ENCODE measurements around the gene GSDMA. TPM values are rescaled to one million over a fixed set of nuclear protein-coding genes. Genes with fewer than 3 reads are reported as not detected.

Gene GSDMA
- total RNA-seq, 1 donor from 2014 or later = not detected

DNA sequence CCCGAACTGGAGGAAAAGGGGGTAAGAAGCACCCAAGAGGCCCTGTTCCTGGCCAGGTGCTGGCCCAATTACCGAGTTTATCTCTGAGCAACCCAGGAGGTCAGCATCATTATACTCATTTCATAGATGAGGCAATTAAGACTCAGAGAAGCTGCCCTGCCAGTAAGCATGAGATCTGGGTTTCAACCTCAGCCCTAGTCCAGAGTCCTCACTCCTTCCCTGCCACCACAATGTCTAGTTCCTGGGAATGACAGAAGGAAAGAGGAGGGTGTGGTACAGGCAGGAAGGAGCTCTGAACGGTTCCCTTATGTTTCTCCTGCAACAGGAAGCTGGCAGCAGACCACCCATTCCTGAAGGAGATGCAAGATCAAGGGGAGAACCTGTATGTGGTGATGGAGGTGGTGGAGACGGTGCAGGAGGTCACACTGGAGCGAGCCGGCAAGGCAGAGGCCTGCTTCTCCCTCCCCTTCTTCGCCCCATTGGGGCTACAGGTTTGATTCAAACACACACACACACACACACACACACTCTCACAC, 7.4 kb downstream of the GSDMA start:
- no peak for TF ChIP-seq CTCF (IDR thresholded peaks at IDR 0.05; ENCODE audit: insufficient read depth, low read length, poor library complexity, severe bottlenecking)
- H3K4me3 ChIP-seq (ENCODE audit: low read depth, low read length) = no peak overlapping the region
- peaks cover 4% of the 10 kb centered on the region for H3K27me3 ChIP-seq (ENCODE audit: control insufficient read depth, insufficient read depth, low read length)
- H3K36me3 ChIP-seq (ENCODE audit: control insufficient read depth, insufficient read depth, low read length) = no peaks in the 10 kb centered on the region
- no peak for DNase-seq (ENCODE audit: low read depth)

GRCh38 chr17:39971076-39971603, 8.3 kb downstream of the GSDMA start:
- Histone ChIP-seq H3K27me3 (ENCODE audit: control insufficient read depth, insufficient read depth, low read length) (peaks cover 4% of the 10 kb centered on the region), H3K4me3 (ENCODE audit: low read depth, low read length) (no peak overlapping the region), H3K36me3 (ENCODE audit: control insufficient read depth, insufficient read depth, low read length) (no peaks in the 10 kb centered on the region)
- DNase-seq (ENCODE audit: low read depth) = no peak
- no peak for TF ChIP-seq CTCF (IDR thresholded peaks at IDR 0.05; ENCODE audit: insufficient read depth, low read length, poor library complexity, severe bottlenecking)

DNA sequence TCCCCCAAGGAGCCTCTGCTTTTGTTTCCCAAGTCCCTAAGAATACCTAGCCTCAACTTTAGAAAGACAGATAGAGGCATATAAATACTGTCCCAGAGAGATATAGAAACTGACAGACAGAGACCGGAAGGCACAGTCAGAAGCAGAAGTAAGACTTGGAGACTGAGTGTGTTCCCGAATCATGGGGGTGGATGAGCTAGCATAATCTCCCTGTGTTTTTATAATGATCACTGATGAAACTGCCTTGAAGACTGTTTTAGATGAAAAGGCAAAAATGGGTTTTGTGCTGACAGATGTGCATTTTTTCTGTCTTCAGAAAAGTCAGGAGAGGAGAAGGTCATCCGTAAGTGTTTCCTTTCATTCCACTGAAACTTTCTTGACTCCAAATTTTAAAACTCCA, 9.5 kb downstream of the GSDMA start:
- DNase-seq (ENCODE audit: low read depth) = no peak
- H3K36me3 ChIP-seq (ENCODE audit: control insufficient read depth, insufficient read depth, low read length) = no peaks in the 10 kb centered on the region
- no peak for TF ChIP-seq CTCF (IDR thresholded peaks at IDR 0.05; ENCODE audit: insufficient read depth, low read length, poor library complexity, severe bottlenecking)
- no peak overlapping the region for H3K4me3 ChIP-seq (ENCODE audit: low read depth, low read length)
- peaks cover 4% of the 10 kb centered on the region for H3K27me3 ChIP-seq (ENCODE audit: control insufficient read depth, insufficient read depth, low read length)

DNA sequence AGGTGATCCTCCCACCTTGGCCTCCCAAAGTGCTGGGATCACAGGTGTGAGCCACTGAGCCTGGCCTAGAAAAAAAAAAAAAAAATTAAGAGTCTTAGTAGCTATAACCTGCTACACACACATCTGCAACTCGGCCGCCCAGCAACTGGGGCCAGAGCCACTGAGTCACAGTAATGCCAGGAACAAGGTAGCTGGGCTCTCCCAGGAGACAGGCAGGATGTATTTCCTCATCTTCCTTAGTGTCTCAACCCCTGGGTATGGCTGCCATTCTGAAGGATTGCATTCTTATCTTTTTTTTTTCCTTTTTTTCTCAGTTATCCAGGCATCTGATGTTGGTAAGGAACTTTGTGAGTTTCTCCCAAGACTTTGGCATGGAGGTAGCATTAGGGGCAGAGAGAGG, 10.7 kb downstream of the GSDMA start:
- Histone ChIP-seq H3K27me3 (ENCODE audit: control insufficient read depth, insufficient read depth, low read length) (peaks cover 4% of the 10 kb centered on the region), H3K36me3 (ENCODE audit: control insufficient read depth, insufficient read depth, low read length) (no peaks in the 10 kb centered on the region), H3K4me3 (ENCODE audit: low read depth, low read length) (no peak overlapping the region)
- DNase-seq (ENCODE audit: low read depth) = no peak
- no peak for TF ChIP-seq CTCF (IDR thresholded peaks at IDR 0.05; ENCODE audit: insufficient read depth, low read length, poor library complexity, severe bottlenecking)

GRCh38 chr17:39974433-39974832, 11.6 kb downstream of the GSDMA start:
- Histone ChIP-seq H3K4me3 (ENCODE audit: low read depth, low read length) (no peak overlapping the region), H3K27me3 (ENCODE audit: control insufficient read depth, insufficient read depth, low read length) (peaks cover 4% of the 10 kb centered on the region), H3K36me3 (ENCODE audit: control insufficient read depth, insufficient read depth, low read length) (no peaks in the 10 kb centered on the region)
- DNase-seq (ENCODE audit: low read depth) = no peak
- no peak for TF ChIP-seq CTCF (IDR thresholded peaks at IDR 0.05; ENCODE audit: insufficient read depth, low read length, poor library complexity, severe bottlenecking)

DNA sequence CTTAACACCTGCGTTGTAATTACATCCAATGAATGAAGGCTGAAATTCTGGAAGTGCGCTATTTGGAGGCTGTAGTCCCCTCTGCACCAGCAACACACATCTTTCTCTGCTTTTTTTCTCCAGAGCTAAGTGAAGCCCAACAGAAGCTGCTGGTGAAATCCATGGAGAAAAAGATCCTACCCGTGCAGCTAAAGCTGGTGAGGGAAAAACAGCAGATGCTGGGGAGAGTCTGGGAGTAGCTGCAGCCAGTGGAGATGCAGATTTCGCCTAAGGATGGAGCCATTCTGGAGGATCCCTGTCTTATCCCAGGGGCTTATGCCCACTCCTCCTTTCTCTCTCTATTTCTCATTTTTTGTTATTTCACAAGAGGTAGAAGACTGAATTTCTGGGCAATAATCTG, 13.0 kb downstream of the GSDMA start:
- no peak for DNase-seq (ENCODE audit: low read depth)
- no peaks in the 10 kb centered on the region for H3K27me3 ChIP-seq (ENCODE audit: control insufficient read depth, insufficient read depth, low read length)
- no peaks in the 10 kb centered on the region for H3K36me3 ChIP-seq (ENCODE audit: control insufficient read depth, insufficient read depth, low read length)
- no peak overlapping the region for H3K4me3 ChIP-seq (ENCODE audit: low read depth, low read length)
- no peak for TF ChIP-seq CTCF (IDR thresholded peaks at IDR 0.05; ENCODE audit: insufficient read depth, low read length, poor library complexity, severe bottlenecking)

All from kidney epithelial cell (primary cell).